CD4-positive, alpha-beta T cell treated with Interferon gamma for 1 hour (primary cell): ENCODE data around the gene RAB34.
"Not testable (repeated sequence)": the region's sequence is repeated elsewhere in the genome, so short reads cannot be mapped to it uniquely, and the experiment has no call there.

Experiments
- DNase-seq: peaks from one replicate; pipeline ENCODE4 v3.0.0-alpha.2; 2020

Gene RAB34

DNA sequence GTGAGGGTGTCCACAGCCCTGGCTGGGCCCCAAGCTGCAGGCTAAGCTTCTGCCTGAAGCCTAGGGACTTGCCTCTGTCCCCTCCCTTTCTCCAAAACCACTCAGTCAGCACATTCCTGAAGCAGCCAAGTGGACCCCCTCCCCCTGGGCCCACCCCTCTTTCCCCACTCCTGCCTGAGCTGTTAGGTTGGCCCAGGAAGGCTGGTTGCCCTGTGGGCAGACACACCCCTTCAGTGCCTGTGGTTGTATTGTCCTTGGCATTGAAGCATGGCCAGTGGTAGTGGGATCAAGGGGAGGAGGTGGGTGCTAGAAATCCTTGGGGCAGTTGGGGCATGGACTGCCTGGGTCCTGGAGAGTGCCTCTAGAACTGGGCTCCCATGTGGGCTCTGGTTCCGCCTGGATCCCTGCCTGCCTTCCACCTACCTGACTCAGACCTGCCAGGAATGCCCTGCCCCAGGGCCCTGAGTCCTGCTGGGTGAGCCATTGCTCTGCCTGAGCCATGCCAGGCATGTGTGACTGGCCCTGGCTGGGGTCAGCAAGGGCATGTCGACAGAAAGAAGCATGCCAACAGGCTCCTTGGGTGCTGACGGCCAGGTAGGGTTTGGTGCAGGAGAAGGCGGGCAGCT, 28.2 kb upstream of the RAB34 start:
- no peak for DNase-seq

DNA sequence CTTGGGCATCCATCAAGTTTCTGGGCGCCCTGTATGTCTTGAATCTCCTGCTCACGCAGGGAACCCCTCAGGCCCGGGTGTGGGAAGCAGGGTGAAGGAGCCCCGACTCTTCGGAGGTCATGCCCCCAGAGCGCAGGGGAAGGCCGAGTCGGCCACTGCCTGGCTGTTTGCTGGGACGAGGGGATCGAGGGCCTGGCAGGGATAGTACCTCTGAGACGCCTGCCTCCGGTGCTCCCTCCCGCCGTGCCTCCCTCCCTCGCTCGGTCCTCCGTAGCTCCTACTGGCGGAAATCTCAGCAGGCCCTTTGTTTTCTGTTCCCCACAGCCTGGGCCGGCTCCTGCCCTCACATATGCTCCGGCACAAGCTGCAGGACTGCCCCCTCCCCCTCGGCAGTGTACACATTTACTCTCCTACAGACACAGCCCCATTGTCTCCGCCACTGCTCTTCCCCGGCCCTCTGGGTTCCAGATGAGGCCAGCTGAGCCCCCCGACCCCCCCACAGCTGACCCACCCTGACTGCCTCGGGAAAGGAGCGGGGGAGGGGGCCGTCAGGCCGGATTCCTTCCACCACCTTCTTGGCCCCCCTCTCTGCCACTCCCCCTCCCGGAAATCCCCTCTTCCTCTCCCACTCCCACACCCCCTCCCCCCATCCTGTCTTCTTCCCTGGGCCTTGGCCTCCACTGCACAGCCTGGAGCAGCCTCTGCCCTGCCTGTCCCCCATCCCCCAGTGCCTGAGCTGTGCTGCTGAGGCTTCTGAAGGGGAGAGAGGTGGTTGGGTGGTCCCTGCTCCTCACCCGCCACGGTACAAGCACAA, 27.5 kb upstream of the RAB34 start:
- peak; percentile 34 for DNase-seq

- peak; percentile 68 for DNase-seq
Measured at GRCh38 chr17:28744104-28744971, 26.7 kb upstream of the RAB34 start.

GRCh38 chr17:28743243-28744103, 25.8 kb upstream of the RAB34 start, which contains the start of gene TRAF4:
Gene TRAF4 (plus strand): TSS chr17:28744011. CDS start chr17:28744113, 102 bp downstream.
- peak; percentile 80 for DNase-seq

DNA sequence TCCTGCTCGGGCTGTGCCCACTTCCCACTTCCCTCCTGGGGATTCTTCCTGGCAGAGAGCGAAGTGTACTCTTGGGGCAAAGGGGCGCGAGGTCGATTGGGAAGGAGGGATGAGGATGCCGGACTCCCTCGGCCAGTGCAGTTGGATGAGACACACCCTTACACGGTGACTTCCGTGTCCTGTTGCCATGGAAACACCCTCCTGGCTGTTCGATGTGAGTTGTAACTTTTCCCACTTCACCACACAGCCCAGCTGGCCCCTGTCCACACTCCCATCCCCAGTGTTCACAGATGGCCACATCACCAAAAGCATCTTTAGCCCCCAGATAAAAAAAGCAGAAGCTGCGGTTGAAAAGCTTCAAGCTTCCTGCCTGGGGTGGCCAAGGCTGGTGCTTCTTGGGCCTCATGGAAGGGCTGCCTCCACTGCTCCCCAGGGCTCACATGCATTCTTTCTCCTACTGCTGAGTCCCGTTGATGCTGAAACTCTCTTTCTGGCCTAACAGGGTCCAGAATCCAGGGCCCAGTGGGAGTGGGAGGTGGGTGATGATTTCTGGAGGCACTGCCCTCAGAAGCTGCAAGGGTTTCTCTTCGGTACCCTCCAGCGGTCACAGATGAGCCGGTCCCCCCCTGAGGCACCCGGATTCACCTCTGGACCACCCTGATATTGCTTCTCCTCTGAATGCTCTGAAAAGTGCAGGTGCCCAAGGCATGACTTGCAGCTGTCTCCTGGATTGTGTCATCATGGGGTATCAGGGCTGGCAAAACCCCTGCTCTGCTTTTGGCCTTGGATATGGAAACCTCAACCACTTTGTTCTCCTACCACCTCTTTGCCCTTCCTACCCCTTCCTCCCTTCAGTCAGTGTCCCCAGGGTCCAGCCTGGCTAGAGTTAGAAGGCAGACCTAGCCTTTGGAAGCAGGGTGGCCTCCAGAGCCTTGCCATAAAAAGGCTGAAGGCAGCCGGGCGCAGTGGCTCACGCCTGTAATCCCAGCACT, 24.0 kb upstream of the RAB34 start:
- peak; percentile 52 for DNase-seq

DNA sequence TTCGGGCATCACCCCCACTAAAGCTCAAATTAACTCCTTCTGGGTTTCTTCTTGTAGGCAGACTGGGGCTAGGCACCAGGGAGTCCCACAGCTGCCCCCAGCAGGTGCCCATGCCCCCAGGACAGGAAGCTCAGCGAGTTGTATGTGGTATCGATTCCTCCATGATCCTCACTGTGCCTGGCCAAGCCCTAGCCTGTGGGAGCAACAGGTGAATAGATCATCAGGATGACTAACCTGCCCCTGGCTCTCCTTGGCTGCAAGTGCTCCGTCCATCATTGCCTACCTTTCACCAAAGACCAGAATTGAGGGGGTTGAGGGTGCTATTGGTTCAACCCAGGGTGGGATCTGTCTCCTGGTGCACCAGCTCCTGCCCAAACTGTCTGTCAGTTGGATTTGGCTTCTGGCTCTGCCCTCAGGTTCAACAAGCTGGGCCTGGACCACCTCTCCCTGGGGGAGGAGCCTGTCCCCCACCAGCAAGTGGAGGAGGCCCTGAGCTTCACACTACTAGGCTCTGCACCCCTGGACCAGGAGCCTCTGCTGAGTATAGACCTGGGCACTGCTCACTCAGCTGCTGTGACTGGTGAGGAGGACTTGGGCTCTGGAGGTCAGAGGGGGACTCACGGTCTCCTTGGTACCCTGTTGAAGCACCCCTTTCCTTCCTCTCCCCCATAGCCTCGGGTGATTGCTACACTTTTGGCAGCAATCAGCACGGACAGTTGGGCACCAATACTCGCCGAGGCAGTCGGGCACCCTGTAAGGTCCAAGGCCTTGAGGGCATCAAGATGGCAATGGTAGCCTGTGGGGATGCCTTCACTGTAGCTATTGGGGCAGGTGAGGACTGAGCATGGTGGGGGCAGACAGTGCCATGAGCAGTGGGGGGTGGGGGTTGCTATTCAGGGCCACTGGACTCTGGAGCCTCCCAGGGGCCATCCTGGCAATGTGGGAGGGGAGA, 23.0 kb upstream of the RAB34 start:
- no peak for DNase-seq

DNA sequence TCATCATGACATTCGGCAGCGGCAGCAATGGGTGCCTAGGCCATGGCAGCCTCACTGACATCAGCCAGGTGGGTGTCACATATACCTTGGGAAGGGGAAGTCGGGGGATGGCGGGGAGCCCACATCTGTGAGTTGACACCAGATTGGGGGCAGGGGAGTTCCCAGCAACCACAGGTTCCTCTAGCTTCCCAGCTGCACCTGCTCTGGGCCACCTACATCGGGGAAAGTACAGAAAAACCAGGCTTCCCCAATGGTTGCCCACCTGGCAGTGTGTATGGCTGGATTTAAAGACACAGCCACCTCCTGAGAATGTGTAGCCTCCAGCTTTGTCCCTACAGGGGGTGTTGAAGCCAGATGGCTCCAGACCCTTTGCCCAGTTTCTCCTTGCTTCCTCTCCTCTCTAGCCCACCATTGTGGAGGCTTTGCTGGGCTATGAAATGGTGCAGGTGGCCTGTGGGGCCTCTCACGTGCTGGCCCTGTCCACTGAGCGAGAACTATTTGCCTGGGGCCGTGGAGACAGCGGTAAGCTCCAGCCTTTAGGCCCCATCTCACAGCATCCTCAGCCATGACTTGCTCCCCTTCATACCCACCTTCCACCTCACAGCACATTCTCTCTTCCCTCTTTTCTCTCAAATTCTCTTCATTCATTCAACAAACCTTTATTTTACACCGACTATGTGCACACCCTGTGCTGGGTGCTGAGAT, 21.2 kb upstream of the RAB34 start:
- peak; percentile 85 for DNase-seq

DNA sequence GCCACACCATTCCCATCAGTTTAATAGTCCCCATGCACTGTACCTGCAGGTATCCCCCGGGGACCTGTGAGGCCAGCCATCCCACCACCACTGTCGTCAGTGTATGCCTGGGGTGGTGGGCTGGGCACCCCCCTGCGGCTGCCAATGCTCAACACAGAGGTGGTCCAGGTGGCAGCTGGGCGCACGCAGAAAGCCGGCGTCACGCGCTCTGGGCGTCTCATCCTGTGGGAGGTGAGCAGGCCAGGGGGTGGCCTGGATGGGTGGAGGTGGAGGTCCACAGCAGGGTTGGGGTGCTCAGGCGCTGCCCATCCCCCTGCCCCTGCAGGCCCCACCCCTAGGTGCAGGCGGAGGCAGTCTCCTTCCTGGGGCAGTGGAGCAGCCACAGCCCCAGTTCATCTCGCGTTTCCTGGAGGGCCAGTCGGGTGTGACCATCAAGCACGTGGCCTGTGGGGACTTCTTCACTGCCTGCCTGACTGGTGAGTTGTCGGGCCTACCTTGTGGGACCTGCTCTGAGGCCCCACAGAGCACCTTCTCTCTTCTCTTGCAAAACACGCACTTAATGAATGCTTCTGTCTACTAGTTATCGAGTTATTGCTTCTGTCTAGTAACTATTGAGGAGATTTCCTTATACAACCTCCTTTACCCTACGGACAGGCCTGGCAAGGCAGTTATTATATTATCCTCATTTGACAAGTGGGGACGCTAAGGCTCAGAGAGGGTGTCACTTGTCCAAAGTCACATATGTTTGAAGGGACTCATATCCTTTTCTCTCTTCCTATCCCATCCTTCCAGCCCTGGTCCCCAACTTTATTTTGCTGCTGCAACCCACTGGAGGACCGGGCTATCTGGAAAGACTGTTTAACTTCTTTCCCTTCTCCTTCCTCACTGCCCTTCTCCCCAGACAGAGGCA, 20.4 kb upstream of the RAB34 start:
- peak; percentile 82 for DNase-seq

DNA sequence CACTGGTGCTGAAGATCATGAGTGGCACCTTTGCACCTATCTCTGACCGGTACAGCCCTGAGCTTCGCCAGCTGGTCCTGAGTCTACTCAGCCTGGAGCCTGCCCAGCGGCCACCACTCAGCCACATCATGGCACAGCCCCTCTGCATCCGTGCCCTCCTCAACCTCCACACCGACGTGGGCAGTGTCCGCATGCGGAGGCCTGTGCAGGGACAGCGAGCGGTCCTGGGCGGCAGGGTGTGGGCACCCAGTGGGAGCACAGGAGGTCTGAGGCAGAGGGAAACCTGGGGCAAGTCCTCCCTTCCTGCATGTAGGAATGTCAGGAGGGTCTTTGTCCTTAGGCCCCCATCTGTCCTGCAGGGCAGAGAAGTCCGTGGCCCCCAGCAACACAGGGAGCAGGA, 19.6 kb upstream of the RAB34 start:
- no peak for DNase-seq

DNA sequence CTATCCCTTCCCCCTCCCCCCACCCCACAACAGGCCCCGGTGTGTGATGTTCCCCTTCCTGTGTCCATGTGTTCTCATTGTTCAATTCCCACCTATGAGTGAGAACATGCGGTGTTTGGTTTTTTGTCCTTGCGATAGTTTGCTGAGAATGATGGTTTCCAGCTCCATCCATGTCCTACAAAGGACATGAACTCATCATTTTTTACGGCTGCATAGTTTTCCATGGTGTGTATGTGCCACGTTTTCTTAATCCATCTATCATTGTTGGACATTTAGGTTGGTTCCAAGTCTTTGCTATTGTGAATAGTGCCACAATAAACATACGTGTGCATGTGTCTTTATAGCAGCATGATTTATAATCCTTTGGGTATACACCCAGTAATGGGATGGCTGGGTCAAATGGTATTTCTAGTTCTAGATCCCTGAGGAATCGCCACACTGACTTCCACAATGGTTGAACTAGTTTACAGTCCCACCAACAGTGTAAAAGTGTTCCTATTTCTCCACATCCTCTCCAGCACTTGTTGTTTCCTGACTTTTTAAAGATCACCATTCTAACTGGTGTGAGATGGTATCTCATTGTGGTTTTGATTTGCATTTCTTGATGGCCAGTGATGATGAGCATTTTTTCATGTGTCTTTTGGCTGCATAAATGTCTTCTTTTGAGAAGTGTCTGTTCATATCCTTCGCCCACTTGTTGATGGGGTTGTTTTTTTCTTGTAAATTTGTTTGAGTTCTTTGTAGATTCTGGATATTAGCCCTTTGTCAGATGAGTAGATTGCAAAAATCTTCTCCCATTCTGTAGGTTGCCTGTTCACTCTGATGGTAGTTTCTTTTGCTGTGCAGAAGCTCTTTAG, 18.5 kb upstream of the RAB34 start:
- not testable (repeated sequence) for DNase-seq

GRCh38 chr17:28735242-28735722, 17.6 kb upstream of the RAB34 start:
- no peak for DNase-seq

DNA sequence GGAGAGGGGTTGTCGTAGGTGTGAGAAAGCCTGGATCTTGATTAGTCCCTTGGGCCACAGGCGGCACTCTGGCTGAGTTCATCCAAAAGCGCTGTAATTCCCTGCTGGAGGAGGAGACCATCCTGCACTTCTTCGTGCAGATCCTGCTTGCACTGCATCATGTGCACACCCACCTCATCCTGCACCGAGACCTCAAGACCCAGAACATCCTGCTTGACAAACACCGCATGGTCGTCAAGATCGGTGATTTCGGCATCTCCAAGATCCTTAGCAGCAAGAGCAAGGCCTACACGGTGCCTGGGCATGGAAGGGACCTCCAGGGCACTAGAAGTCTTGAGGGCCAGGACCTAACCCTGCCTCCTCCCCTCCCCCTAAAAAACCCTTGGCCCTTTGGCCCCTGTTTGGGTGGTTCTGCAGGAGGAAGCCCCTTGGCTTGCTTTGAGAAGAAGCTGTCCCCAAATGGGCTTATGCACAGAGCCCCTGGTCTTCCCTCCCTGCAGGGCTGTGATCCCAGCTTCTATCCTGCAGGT, 17.1 kb upstream of the RAB34 start:
- DNase-seq = no peak

- no peak for DNase-seq
Measured at GRCh38 chr17:28733346-28733745, 15.7 kb upstream of the RAB34 start.

- no peak for DNase-seq
Measured at GRCh38 chr17:28729950-28730330, 12.3 kb upstream of the RAB34 start.

DNA sequence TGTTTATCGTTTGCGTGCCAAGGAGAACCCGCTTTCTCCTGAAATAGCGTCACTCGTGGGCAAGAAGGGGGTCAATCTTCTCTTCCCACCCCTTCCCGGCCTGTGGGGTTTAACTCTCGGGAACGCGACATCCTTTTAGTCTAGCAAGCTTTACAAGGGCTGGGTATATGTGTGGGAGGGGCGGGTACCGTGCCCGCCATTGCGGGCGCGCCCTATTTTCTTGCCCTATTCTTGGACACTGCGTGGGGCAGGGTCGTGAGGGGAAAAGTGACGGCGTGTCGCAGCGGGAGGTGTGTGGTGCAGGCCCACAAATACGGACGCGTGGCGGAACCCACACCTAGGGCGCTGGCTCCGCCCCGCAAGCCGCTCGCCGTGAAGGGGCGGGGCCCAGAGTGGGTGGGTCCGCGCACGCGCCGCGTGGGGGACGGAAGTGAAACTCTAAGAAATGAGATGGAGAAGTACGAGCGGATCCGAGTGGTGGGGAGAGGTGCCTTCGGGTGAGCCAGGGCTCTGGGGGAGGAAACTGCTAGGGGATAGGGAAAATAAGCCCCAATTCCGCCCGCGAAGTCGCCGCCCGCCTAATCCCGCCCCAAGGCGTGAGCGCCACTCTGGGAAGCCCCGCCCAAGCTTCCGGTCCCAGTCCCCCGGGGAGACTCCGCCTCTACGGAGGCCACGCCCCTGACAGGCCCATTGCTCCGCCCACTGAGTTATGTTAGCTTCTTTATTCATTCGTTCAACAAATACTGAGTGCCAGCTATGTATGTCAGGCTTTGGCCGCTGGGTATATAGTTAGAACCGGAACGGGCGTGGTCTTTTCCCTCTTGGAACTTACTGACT, 10.9 kb upstream of the RAB34 start, which contains the start of gene NEK8:
TSS of gene NEK8 (plus strand) at position 425 of the 837 bp plus-strand sequence. CDS start at position 451, 26 bp downstream.
- peak; percentile 94 for DNase-seq
